Activated B cell treated with CpG ODN at 0.5 μM for 24 hours (primary cell): ENCODE measurements around the gene PKD2L1. TPM values are rescaled to one million over a fixed set of nuclear protein-coding genes. Genes with fewer than 3 reads are reported as not detected.

Source experiments
- ATAC-seq: fragments of 200-7000 bp; cut with Tn5 transposase; one replicate; pipeline ENCODE4 v1.10.0; 2021; ENCODE audit warnings: low read depth, mild to moderate bottlenecking, moderate library complexity
- CTCF ChIA-PET: fragments of 350-600 bp; sonication (Branson Sonifier 250); formaldehyde crosslinking; loops from one replicate; lab custom pipeline; 2021; ENCODE audit warnings: antibody characterized with exemption; lab: Charles Lee
- POLR2A ChIA-PET: fragments of 350-600 bp; sonication (Branson Sonifier 250); formaldehyde crosslinking; loops from one replicate; lab custom pipeline; 2021; ENCODE audit warnings: antibody characterized with exemption; lab: Charles Lee
- DNase-seq: peaks from one replicate; pipeline ENCODE4 v3.0.0; 2022
- H3K27ac Mint-ChIP-seq: one replicate; pipeline ENCODE4 v1.8.0; 2020; ENCODE audit warnings: mixed read lengths
- H3K27me3 Mint-ChIP-seq: one replicate; pipeline ENCODE4 v1.8.0; 2021; ENCODE audit warnings: mixed read lengths
- H3K36me3 Mint-ChIP-seq: one replicate; pipeline ENCODE4 v1.8.0; 2021; ENCODE audit warnings: low read depth, mixed read lengths
- H3K4me1 Mint-ChIP-seq: one replicate; pipeline ENCODE4 v1.8.0; 2021; ENCODE audit warnings: mixed read lengths
- H3K4me3 Mint-ChIP-seq: one replicate; pipeline ENCODE4 v1.8.0; 2020; ENCODE audit warnings: mild to moderate bottlenecking, mixed read lengths
- H3K9me3 Mint-ChIP-seq: one replicate; pipeline ENCODE4 v1.8.0; 2020; ENCODE audit warnings: mixed read lengths
- intact Hi-C: fragments of 100-400 bp; cut with micrococcal nuclease; formaldehyde crosslinking; loops from one replicate; pipeline ENCODE4 v1.15.1; 2024
- total RNA-seq: library from RNA; stranded (reverse); gene quantifications from 2 replicates; pipeline ENCODE4 v1.2.3, GENCODE V29; 2022
- TF ChIP-seq, protein P1 (sequence below): fragments of 200-600 bp; IDR thresholded peaks from one replicate; pipeline ENCODE4 v1.8.0; 2022; ENCODE audit warnings: antibody characterized with exemption, mild to moderate bottlenecking

Gene PKD2L1
- total RNA-seq, 1 donor from 2014 or later = not detected

DNA sequence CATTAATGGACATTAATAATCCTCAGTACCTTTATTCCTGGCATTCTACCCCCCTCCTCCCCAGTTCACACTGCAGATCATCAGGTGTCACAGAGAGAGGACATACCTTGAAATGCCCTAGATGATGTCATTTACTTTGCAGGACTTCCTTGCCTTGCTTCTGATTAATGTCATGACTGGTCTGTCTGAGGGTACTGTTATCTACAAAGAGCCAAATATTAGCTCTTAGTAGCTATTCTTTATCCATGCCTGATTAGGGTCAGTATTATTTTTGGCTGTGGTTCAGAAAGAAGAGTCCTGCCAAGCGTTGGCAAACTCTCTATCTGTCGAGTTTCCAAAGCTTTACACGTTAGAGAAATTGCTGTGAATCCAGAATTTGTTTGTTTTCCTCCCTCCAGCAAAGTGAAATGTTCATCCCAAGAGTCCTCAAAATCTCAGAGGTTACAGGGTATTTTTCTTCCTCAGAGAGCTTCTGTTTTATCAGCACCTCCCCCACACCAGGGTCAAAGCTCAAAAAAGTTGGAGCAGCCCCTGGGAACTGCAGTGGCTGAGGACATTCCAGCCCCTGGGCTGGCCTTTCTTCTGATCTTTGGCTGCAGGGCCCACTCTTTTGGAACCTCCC lies 29.6 kb upstream of the PKD2L1 start:
- H3K9me3 Mint-ChIP-seq = no peaks in the 10 kb centered on the region
- no peaks in the 10 kb centered on the region for H3K27me3 Mint-ChIP-seq
- no peaks in the 10 kb centered on the region for H3K4me1 Mint-ChIP-seq
- POLR2A ChIA-PET = interaction anchor here (0.6 kb wide), 1 partner anchor 13 kb away, joined by 6 read pairs; the partner anchor contains the start of gene SCD
- no peak for ATAC-seq
- no peak for DNase-seq
- H3K4me3 Mint-ChIP-seq = no peak overlapping the region
- CTCF ChIA-PET = interaction anchor here (0.8 kb wide), 1 partner anchor 21 kb away, joined by 3 read pairs; no protein-coding TSS in a partner anchor
- TF ChIP-seq, protein P1, sequence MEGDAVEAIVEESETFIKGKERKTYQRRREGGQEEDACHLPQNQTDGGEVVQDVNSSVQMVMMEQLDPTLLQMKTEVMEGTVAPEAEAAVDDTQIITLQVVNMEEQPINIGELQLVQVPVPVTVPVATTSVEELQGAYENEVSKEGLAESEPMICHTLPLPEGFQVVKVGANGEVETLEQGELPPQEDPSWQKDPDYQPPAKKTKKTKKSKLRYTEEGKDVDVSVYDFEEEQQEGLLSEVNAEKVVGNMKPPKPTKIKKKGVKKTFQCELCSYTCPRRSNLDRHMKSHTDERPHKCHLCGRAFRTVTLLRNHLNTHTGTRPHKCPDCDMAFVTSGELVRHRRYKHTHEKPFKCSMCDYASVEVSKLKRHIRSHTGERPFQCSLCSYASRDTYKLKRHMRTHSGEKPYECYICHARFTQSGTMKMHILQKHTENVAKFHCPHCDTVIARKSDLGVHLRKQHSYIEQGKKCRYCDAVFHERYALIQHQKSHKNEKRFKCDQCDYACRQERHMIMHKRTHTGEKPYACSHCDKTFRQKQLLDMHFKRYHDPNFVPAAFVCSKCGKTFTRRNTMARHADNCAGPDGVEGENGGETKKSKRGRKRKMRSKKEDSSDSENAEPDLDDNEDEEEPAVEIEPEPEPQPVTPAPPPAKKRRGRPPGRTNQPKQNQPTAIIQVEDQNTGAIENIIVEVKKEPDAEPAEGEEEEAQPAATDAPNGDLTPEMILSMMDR = no peak
- no peak overlapping the region for H3K27ac Mint-ChIP-seq
- intact Hi-C loops = no loop called here
- peaks cover 62% of the 10 kb centered on the region for H3K36me3 Mint-ChIP-seq

DNA sequence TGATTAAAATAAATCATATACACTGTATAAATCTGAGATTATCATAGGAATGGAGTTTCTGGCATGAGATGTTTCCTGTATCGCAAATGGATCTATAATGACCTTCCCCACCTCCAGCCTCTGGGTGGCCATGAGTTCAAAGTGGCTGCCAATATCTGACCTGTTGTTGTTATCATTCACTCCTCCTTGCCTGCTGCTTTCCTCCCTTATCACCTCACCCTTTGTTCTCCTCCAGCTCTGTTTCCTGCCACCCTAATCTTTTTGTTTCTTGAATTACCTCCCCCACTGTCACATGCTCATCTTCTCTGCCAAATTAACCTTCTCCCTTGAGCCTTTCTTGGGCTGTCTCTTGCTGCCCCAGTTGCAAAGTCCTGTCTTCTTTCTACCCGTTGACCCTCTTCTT lies 29.0 kb upstream of the PKD2L1 start:
- Mint-ChIP-seq H3K36me3 (peaks cover 68% of the 10 kb centered on the region), H3K27ac (no peak overlapping the region), H3K9me3 (no peaks in the 10 kb centered on the region), H3K4me1 (no peaks in the 10 kb centered on the region), H3K4me3 (no peak overlapping the region), H3K27me3 (no peaks in the 10 kb centered on the region)
- POLR2A ChIA-PET = no interaction called here
- intact Hi-C loops = no loop called here
- CTCF ChIA-PET = no interaction called here
- TF ChIP-seq, protein P1 = no peak
- no peak for ATAC-seq
- no peak for DNase-seq

GRCh38 chr10:100357059-100357858 lies 27.2 kb upstream of the PKD2L1 start:
- no peaks in the 10 kb centered on the region for H3K4me1 Mint-ChIP-seq
- no peaks in the 10 kb centered on the region for H3K9me3 Mint-ChIP-seq
- no peak for DNase-seq

GRCh38 chr10:100356067-100357017 lies 26.3 kb upstream of the PKD2L1 start:
- H3K36me3 Mint-ChIP-seq = peaks cover 71% of the 10 kb centered on the region
- ChIA-PET CTCF (no interaction called here), POLR2A (no interaction called here)
- TF ChIP-seq, protein P1 = no peak
- H3K9me3 Mint-ChIP-seq = no peaks in the 10 kb centered on the region
- intact Hi-C loops = no loop called here
- no peaks in the 10 kb centered on the region for H3K27me3 Mint-ChIP-seq
- no peak for DNase-seq
- no peak overlapping the region for H3K4me3 Mint-ChIP-seq
- no peak for ATAC-seq
- no peaks in the 10 kb centered on the region for H3K4me1 Mint-ChIP-seq
- no peak overlapping the region for H3K27ac Mint-ChIP-seq

More at GRCh38 chr10:100357059-100357858, 27.2 kb upstream of the PKD2L1 start:
- CTCF ChIA-PET = no interaction called here
- Mint-ChIP-seq H3K36me3 (peaks cover 74% of the 10 kb centered on the region), H3K27me3 (no peaks in the 10 kb centered on the region), H3K27ac (no peak overlapping the region), H3K4me3 (no peak overlapping the region)
- intact Hi-C loops = no loop called here
- POLR2A ChIA-PET = no interaction called here
- TF ChIP-seq, protein P1 = no peak
- ATAC-seq = no peak
